ENCODE data around the gene TARM1. TPM values are rescaled to one million over a fixed set of nuclear protein-coding genes. Genes with fewer than 3 reads are reported as not detected.

The TARM1 gene
- not detected in 2 replicates for total RNA-seq

DNA sequence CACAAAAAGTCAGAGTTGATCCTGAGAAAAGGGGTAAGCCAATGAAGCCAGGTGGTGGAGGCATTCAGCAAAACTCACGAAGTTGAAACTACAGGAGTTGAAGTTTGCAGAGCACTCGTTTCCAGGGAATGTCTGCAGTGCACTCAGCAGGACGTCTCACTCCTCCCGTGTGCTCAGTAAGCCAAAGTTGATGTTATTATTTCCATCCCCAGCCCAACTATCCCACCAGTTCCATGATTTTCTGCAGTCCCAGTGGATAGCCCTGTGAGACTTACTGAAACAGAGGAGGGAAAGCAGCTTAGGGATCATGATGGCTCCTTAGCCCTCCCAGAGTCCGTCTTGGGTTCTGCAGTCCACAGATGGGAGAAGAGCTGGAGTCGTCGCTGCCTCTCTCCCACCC, at the start of gene TARM1:
TSS of gene TARM1 (minus strand) at position 334 of the 400 bp plus-strand sequence. CDS start at position 309, 25 bp downstream.
- Mint-ChIP-seq H3K27ac (no peak within 1 kb of the TSS), H3K27me3 (no peaks in the 10 kb centered on the region), H3K36me3 (ENCODE audit: low read depth) (no peaks in the 10 kb centered on the region), H3K4me3 (no peak within 1 kb of the TSS), H3K4me1 (no peaks in the 10 kb centered on the region), H3K9me3 (peaks cover 11% of the 10 kb centered on the region)
- intact Hi-C loops (cut with micrococcal nuclease) = no loop called here
- no peak for DNase-seq
- TF ChIP-seq, protein P1, sequence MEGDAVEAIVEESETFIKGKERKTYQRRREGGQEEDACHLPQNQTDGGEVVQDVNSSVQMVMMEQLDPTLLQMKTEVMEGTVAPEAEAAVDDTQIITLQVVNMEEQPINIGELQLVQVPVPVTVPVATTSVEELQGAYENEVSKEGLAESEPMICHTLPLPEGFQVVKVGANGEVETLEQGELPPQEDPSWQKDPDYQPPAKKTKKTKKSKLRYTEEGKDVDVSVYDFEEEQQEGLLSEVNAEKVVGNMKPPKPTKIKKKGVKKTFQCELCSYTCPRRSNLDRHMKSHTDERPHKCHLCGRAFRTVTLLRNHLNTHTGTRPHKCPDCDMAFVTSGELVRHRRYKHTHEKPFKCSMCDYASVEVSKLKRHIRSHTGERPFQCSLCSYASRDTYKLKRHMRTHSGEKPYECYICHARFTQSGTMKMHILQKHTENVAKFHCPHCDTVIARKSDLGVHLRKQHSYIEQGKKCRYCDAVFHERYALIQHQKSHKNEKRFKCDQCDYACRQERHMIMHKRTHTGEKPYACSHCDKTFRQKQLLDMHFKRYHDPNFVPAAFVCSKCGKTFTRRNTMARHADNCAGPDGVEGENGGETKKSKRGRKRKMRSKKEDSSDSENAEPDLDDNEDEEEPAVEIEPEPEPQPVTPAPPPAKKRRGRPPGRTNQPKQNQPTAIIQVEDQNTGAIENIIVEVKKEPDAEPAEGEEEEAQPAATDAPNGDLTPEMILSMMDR (IDR thresholded peaks at IDR 0.05) = no peak
- ChIA-PET POLR2A (no interaction called here), CTCF (no interaction called here)
- ATAC-seq (ENCODE audit: low read depth) = no peak

DNA sequence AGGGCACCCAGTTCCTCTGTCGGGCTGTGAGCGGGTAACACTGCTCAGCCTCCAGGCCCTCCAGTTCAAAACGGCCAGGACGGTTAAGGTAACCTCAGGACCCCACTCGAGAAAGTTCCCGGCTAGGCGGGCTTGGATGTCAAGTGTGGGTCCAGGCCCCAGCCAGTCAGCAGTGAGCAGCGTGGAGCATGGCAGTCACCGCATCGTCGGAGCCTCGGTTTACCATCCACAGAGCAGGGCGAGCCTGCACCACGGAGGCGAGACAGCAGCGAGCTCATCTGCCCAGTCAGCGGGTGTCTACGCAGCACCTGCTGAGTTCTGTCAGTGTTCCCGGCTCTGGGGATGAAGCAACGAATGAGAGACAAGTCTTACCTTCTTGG, 48.4 kb upstream of the TARM1 start:
- Mint-ChIP-seq H3K4me3 (no peak overlapping the region), H3K27ac (no peak overlapping the region), H3K27me3 (no peaks in the 10 kb centered on the region), H3K9me3 (no peaks in the 10 kb centered on the region), H3K36me3 (ENCODE audit: low read depth) (peaks cover 58% of the 10 kb centered on the region), H3K4me1 (no peaks in the 10 kb centered on the region)
- TF ChIP-seq, protein P1 (IDR thresholded peaks at IDR 0.05) = no peak
- ChIA-PET CTCF (no interaction called here), POLR2A (interaction anchor here (0.7 kb wide), 1 partner anchor 15 kb away, joined by 4 read pairs; no protein-coding TSS in a partner anchor)
- ATAC-seq (ENCODE audit: low read depth) = no peak
- intact Hi-C loops (cut with micrococcal nuclease) = no loop called here
- DNase-seq = no peak

DNA sequence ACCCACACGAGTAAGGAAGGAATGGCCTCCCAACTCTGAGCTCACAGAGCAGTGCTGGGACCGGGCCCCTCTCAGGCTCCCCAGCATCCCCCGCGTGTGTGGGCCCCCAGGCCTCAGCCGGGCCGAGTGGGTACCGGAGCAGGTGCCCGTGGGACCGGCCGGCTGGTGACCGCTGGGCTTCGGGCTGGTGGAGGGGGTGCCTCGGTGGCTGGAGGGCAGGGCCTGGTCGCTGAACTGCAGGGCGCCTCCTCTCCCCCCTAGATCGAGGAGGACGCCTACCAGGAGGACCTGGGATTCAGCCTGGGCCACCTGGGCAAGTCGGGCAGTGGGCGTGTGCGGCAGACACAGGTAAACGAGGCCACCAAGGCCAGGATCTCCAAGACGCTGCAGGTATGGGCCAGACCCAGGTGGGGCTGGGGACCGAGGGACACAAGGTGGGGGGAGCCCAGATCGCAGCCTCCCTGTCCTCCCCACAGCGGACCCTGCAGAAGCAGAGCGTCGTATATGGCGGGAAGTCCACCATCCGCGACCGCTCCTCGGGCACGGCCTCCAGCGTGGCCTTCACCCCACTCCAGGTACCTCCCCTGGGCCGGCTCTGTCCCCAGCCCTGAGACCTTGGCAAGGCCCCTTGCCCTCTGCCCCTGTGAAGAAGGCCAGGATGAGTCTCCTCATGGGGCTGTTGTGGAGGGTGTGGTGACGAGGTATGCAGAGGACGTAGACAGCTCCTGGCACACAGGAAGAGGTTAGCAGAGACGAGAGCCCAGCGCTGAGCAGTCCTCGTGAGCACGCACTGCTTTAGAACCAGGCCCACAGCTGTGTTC, 47.8 kb upstream of the TARM1 start:
- ChIA-PET POLR2A (no interaction called here), CTCF (no interaction called here)
- DNase-seq (no peak), ATAC-seq (ENCODE audit: low read depth) (no peak)
- H3K27ac Mint-ChIP-seq = no peak overlapping the region
- no peaks in the 10 kb centered on the region for H3K27me3 Mint-ChIP-seq
- no peak overlapping the region for H3K4me3 Mint-ChIP-seq
- peaks cover 64% of the 10 kb centered on the region for H3K36me3 Mint-ChIP-seq (ENCODE audit: low read depth)
- H3K4me1 Mint-ChIP-seq = no peaks in the 10 kb centered on the region
- no peaks in the 10 kb centered on the region for H3K9me3 Mint-ChIP-seq
- TF ChIP-seq, protein P1 (IDR thresholded peaks at IDR 0.05) = no peak
- intact Hi-C loops (cut with micrococcal nuclease) = no loop called here

DNA sequence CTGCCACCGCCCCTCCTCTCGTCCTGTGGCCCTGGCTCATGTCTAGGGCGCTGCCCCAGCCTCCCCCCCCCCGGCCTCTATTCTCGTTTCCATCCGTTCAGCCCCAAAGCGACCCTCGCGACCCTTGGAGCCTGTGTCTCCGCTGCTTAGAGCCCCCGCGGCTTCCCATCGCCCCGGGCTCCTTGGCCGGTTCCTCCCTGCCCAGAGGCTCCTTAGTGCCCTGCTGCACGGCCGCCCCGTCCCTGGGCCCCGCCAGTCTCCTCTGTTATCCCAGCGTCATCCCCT, 47.2 kb upstream of the TARM1 start:
- POLR2A ChIA-PET = no interaction called here
- intact Hi-C loops (cut with micrococcal nuclease) = no loop called here

GRCh38 chr19:54127688-54128440, 46.7 kb upstream of the TARM1 start:
- H3K4me3 Mint-ChIP-seq = no peak overlapping the region

More for the DNA sequence above, 47.2 kb upstream of the TARM1 start:
- DNase-seq (no peak), ATAC-seq (ENCODE audit: low read depth) (no peak)
- Mint-ChIP-seq H3K4me3 (no peak overlapping the region), H3K9me3 (no peaks in the 10 kb centered on the region), H3K27ac (no peak overlapping the region), H3K4me1 (no peaks in the 10 kb centered on the region), H3K36me3 (ENCODE audit: low read depth) (peaks cover 70% of the 10 kb centered on the region), H3K27me3 (no peaks in the 10 kb centered on the region)
- TF ChIP-seq, protein P1 (IDR thresholded peaks at IDR 0.05) = no peak
- CTCF ChIA-PET = no interaction called here

More at GRCh38 chr19:54127688-54128440, 46.7 kb upstream of the TARM1 start:
- Mint-ChIP-seq H3K4me1 (no peaks in the 10 kb centered on the region), H3K36me3 (ENCODE audit: low read depth) (peaks cover 75% of the 10 kb centered on the region), H3K9me3 (no peaks in the 10 kb centered on the region), H3K27me3 (no peaks in the 10 kb centered on the region), H3K27ac (no peak overlapping the region)
- ChIA-PET CTCF (no interaction called here), POLR2A (no interaction called here)
- intact Hi-C loops (cut with micrococcal nuclease) = no loop called here
- TF ChIP-seq, protein P1 (IDR thresholded peaks at IDR 0.05) = no peak
- ATAC-seq (ENCODE audit: low read depth) = no peak
- DNase-seq = no peak
